Esophagus squamous epithelium (tissue), 5 donors: Measurements from ENCODE around the gene TSPYL1. TPM values are rescaled to one million over a fixed set of nuclear protein-coding genes. Genes with fewer than 3 reads are reported as not detected.

ENCODE experiments used
- DNase-seq: peaks from one replicate; lab custom pipeline; 2025; lab: John Stamatoyannopoulos, UW
- H3K27ac ChIP-seq, 4 donors: fragments of 200-600 bp; sonication (generic); one replicate each; pipeline ENCODE4 v1.5.1; 2016 to 2019; ENCODE audit warnings: mild to moderate bottlenecking in 1 of 4
- H3K27me3 ChIP-seq, 4 donors: fragments of 200-600 bp; sonication (generic); 1 replicate in 3 of 4; 2 replicates in 1 of 4; pipeline versions ENCODE4 v1.5.1 to v1.6.0; 2017 to 2021; ENCODE audit warnings: antibody characterized with exemption in 1 of 4
- H3K36me3 ChIP-seq, 3 donors: fragments of 200-600 bp; sonication (generic); one replicate each; pipeline ENCODE4 v1.5.1; 2016 to 2019
- H3K4me1 ChIP-seq, 3 donors: fragments of 200-600 bp; sonication (generic); one replicate each; pipeline ENCODE4 v1.5.1; 2017 to 2019
- H3K4me3 ChIP-seq, 4 donors: fragments of 200-600 bp; sonication (generic); 1 replicate in 3 of 4; 2 replicates in 1 of 4; pipeline ENCODE4 v1.5.1; 2016 to 2019; ENCODE audit warnings: mild to moderate bottlenecking in 2 of 4, moderate library complexity in 1 of 4
- H3K9me3 ChIP-seq, 3 donors: fragments of 200-600 bp; sonication (generic); one replicate each; pipeline ENCODE4 v1.5.1; 2016 to 2019
- CTCF ChIP-seq, 6 experiments: fragments of 450-650 bp in 4 of 6; fragments of 200-600 bp in 2 of 6; sonication (generic) in 2 of 6; IDR thresholded peaks; one replicate each; pipeline ENCODE4 v1.5.1; 2016 to 2019; ENCODE audit warnings: antibody characterized with exemption in 6 of 6, mild to moderate bottlenecking in 4 of 6, moderate library complexity in 4 of 6
- POLR2A ChIP-seq, 4 donors: fragments of 450-650 bp; IDR thresholded peaks; one replicate each; pipeline ENCODE4 v1.6.1; 2017; ENCODE audit warnings: antibody characterized with exemption in 4 of 4, mild to moderate bottlenecking in 4 of 4, moderate library complexity in 3 of 4
- WGBS, 2 donors: methylation state at CpG; one replicate each; pipeline ENCODE4 v1.1.5; 2018; 5-methylcytosine and 5-hydroxymethylcytosine counted together
- intact Hi-C: fragments of 100-400 bp; cut with DNase I; formaldehyde crosslinking; loops from one replicate; pipeline ENCODE4 v1.15.0; 2022
- total RNA-seq, 4 donors: library from RNA; depleted of rRNA; stranded (reverse); fragments of >200 nt; gene quantifications; one replicate each; pipeline ENCODE4 v1.1.0, GENCODE V29; 2016
- donor health status: DM: yes; HTN: yes; CAD: no.

TSPYL1 gene
- total RNA-seq, 4 donors from 2014 or later, result 55.5 to 78.3 (median 58.1) TPM

- peaks cover 19 to 48% (median 24%) of the 10 kb centered on the region in 3 donors for H3K4me1 ChIP-seq
- intact Hi-C loops, result loop anchor here (10.0 kb wide), 1 partner anchor 254 kb away; no protein-coding TSS in a partner anchor
- no peaks in the 10 kb centered on the region for H3K9me3 ChIP-seq
- peaks cover 0 to 5% (median 0%) of the 10 kb centered on the region in 3 donors for H3K36me3 ChIP-seq
- no peaks in the 10 kb centered on the region for H3K27me3 ChIP-seq
- no peak for DNase-seq
- no peak for TF ChIP-seq POLR2A (IDR thresholded peaks at IDR 0.05)
- no peak for TF ChIP-seq CTCF (IDR thresholded peaks at IDR 0.05)
- 10 to 13% methylated on average over 8 of the region's 8 CpGs for WGBS, 2 donors
- H3K27ac ChIP-seq, result peak overlapping the region; percentile 97 to 99 (median 98)
- H3K4me3 ChIP-seq, result peak overlapping the region; percentile 72 to 86 (median 82)
Observed at GRCh38 chr6:116280161-116280932, 617 bp upstream of the TSPYL1 start.

GRCh38 chr6:116278854-116279231 lies 887 bp downstream of the TSPYL1 start:
- WGBS, 2 donors, result 5 to 6% methylated on average over 12 of the region's 12 CpGs
- Histone ChIP-seq H3K27ac (peak overlapping the region; percentile 97 to 99 (median 98)), H3K9me3 (no peaks in the 10 kb centered on the region), H3K36me3 (peaks cover 0 to 15% (median 4%) of the 10 kb centered on the region in 3 donors), H3K4me3 (peak overlapping the region; percentile 72 to 86 (median 82)), H3K4me1 (peaks cover 19 to 63% (median 28%) of the 10 kb centered on the region in 3 donors), H3K27me3 (no peaks in the 10 kb centered on the region)
- DNase-seq, result no peak
- intact Hi-C loops, result no loop called here
- TF ChIP-seq POLR2A (IDR thresholded peaks at IDR 0.05), result no peak
- TF ChIP-seq CTCF (IDR thresholded peaks at IDR 0.05), result no peak

GRCh38 chr6:116278481-116278829 lies 1.3 kb downstream of the TSPYL1 start:
- peaks cover 19 to 64% (median 28%) of the 10 kb centered on the region in 3 donors for H3K4me1 ChIP-seq
- H3K27ac ChIP-seq, result peak overlapping the region; percentile 97 to 99 (median 98)
- intact Hi-C loops, result no loop called here
- WGBS, 2 donors, result 35 to 44% methylated on average over 9 to 11 of the region's 11 CpGs
- TF ChIP-seq POLR2A (IDR thresholded peaks at IDR 0.05), result no peak
- TF ChIP-seq CTCF (IDR thresholded peaks at IDR 0.05), result no peak
- H3K36me3 ChIP-seq, result peaks cover 0 to 19% (median 4%) of the 10 kb centered on the region in 3 donors
- no peaks in the 10 kb centered on the region for H3K27me3 ChIP-seq
- H3K9me3 ChIP-seq, result no peaks in the 10 kb centered on the region
- no peak for DNase-seq
- peak overlapping the region; percentile 72 to 86 (median 82) for H3K4me3 ChIP-seq

GRCh38 chr6:116277124-116277523 lies 2.6 kb downstream of the TSPYL1 start:
- Histone ChIP-seq H3K9me3 (no peaks in the 10 kb centered on the region), H3K4me1 (peaks cover 19 to 64% (median 28%) of the 10 kb centered on the region in 3 donors), H3K27ac (peak overlapping the region in 3 of 4 donors; percentile 23 to 99 (median 98)), H3K36me3 (peaks cover 0 to 33% (median 4%) of the 10 kb centered on the region in 3 donors), H3K4me3 (peak overlapping the region; percentile 72 to 86 (median 82)), H3K27me3 (no peaks in the 10 kb centered on the region)
- no peak for DNase-seq
- TF ChIP-seq POLR2A (IDR thresholded peaks at IDR 0.05), result no peak
- TF ChIP-seq CTCF (IDR thresholded peaks at IDR 0.05), result no peak
- WGBS, 2 donors, result 14 to 24% methylated on average over 3 of the region's 3 CpGs
- intact Hi-C loops, result no loop called here

GRCh38 chr6:116271149-116271708 lies 8.5 kb downstream of the TSPYL1 start:
- no peak for TF ChIP-seq POLR2A (IDR thresholded peaks at IDR 0.05)
- no peak for TF ChIP-seq CTCF (IDR thresholded peaks at IDR 0.05)
- H3K4me1 ChIP-seq, result peaks cover 0 to 44% (median 12%) of the 10 kb centered on the region in 3 donors
- 33 to 42% methylated on average over 2 of the region's 2 CpGs for WGBS, 2 donors

More at GRCh38 chr6:116271149-116271708, 8.5 kb downstream of the TSPYL1 start:
- H3K27me3 ChIP-seq, result no peaks in the 10 kb centered on the region
- intact Hi-C loops, result no loop called here
- H3K4me3 ChIP-seq, result no peak overlapping the region
- H3K36me3 ChIP-seq, result peaks cover 0 to 52% (median 4%) of the 10 kb centered on the region in 3 donors
- H3K27ac ChIP-seq, result no peak overlapping the region
- no peaks in the 10 kb centered on the region for H3K9me3 ChIP-seq
- DNase-seq, result no peak
